Nephron progenitor cell (in vitro differentiated cells): ENCODE results near the gene POLR2L.

Experiments
- DNase-seq: peaks from one replicate; pipeline ENCODE4 v3.0.0; 2021
- H3K27ac Mint-ChIP-seq: 2 replicates; pipeline ENCODE4 v1.8.0; 2021; ENCODE audit warnings: mild to moderate bottlenecking, moderate library complexity, mixed read lengths
- H3K27me3 Mint-ChIP-seq: 2 replicates; pipeline ENCODE4 v1.8.0; 2021; ENCODE audit warnings: mild to moderate bottlenecking, low read depth, mixed read lengths; ENCODE audit not compliant: poor library complexity
- H3K36me3 Mint-ChIP-seq: 2 replicates; pipeline ENCODE4 v1.8.0; 2021; ENCODE audit warnings: low read depth, mixed read lengths
- H3K4me1 Mint-ChIP-seq: 2 replicates; pipeline ENCODE4 v1.8.0; 2021; ENCODE audit warnings: mixed read lengths
- H3K4me3 Mint-ChIP-seq: 2 replicates; pipeline ENCODE4 v1.8.0; 2021; ENCODE audit warnings: mild to moderate bottlenecking, moderate library complexity, mixed read lengths
- H3K9me3 Mint-ChIP-seq: 2 replicates; pipeline ENCODE4 v1.8.0; 2021; ENCODE audit warnings: mild to moderate bottlenecking, moderate library complexity, mixed read lengths
- CTCF ChIP-seq: fragments of 200-600 bp; sonication (generic); IDR thresholded peaks from 2 replicates; pipeline ENCODE4 v1.5.0; 2021; ENCODE audit warnings: antibody characterized with exemption

The POLR2L gene

GRCh38 chr11:821512-822371 lies 20.6 kb downstream of the POLR2L start:
- H3K4me3 Mint-ChIP-seq: peak overlapping the region; percentile 38
- peaks cover 22% of the 10 kb centered on the region for H3K27me3 Mint-ChIP-seq
- DNase-seq: no peak

GRCh38 chr11:820655-821511 lies 21.4 kb downstream of the POLR2L start:
- Mint-ChIP-seq H3K36me3 (peaks cover 14% of the 10 kb centered on the region), H3K27me3 (peaks cover 14% of the 10 kb centered on the region), H3K27ac (no peak overlapping the region), H3K4me1 (peaks cover 9% of the 10 kb centered on the region), H3K9me3 (no peaks in the 10 kb centered on the region), H3K4me3 (peak overlapping the region; percentile 84)
- no peak for TF ChIP-seq CTCF
- DNase-seq: no peak

More at GRCh38 chr11:821512-822371, 20.6 kb downstream of the POLR2L start:
- Mint-ChIP-seq H3K27ac (no peak overlapping the region), H3K4me1 (peaks cover 9% of the 10 kb centered on the region), H3K9me3 (no peaks in the 10 kb centered on the region), H3K36me3 (peaks cover 14% of the 10 kb centered on the region)
- no peak for TF ChIP-seq CTCF

GRCh38 chr11:819943-820649 lies 22.2 kb downstream of the POLR2L start:
- Mint-ChIP-seq H3K27me3 (peaks cover 7% of the 10 kb centered on the region), H3K4me3 (peak overlapping the region; percentile 84), H3K9me3 (no peaks in the 10 kb centered on the region), H3K36me3 (peaks cover 9% of the 10 kb centered on the region), H3K27ac (no peak overlapping the region), H3K4me1 (peaks cover 9% of the 10 kb centered on the region)
- peak; percentile 80 for DNase-seq
- no peak for TF ChIP-seq CTCF

- no peak overlapping the region for H3K27ac Mint-ChIP-seq
- no peak for TF ChIP-seq CTCF
- peaks cover 9% of the 10 kb centered on the region for H3K4me1 Mint-ChIP-seq
- peak overlapping the region; percentile 84 for H3K4me3 Mint-ChIP-seq
- peaks cover 6% of the 10 kb centered on the region for H3K36me3 Mint-ChIP-seq
- DNase-seq: peak; percentile 97
- no peaks in the 10 kb centered on the region for H3K9me3 Mint-ChIP-seq
- peaks cover 3% of the 10 kb centered on the region for H3K27me3 Mint-ChIP-seq
Observed at GRCh38 chr11:819129-819931, 23.0 kb downstream of the POLR2L start.

- peaks cover 3% of the 10 kb centered on the region for H3K27me3 Mint-ChIP-seq
- DNase-seq: no peak
- H3K4me1 Mint-ChIP-seq: peaks cover 9% of the 10 kb centered on the region
- no peaks in the 10 kb centered on the region for H3K9me3 Mint-ChIP-seq
- no peak for TF ChIP-seq CTCF
- peaks cover 11% of the 10 kb centered on the region for H3K36me3 Mint-ChIP-seq
- H3K27ac Mint-ChIP-seq: peak within 1 kb of the TSS; percentile 76
- H3K4me3 Mint-ChIP-seq: peak within 1 kb of the TSS; percentile 84
Observed at GRCh38 chr11:818396-819128, 23.8 kb downstream of the POLR2L start, which contains the start of gene PNPLA2. TSS of gene PNPLA2 (plus strand) at chr11:818914. CDS start at chr11:819719, 805 bp downstream.
